ENCODE measurements around the gene SMAP2. TPM values are rescaled to one million over a fixed set of nuclear protein-coding genes. Genes with fewer than 3 reads are reported as not detected.

SMAP2 gene
- polyA plus RNA-seq, 1 donor (not counting 4 experiments of a cell fraction or from before 2014, with no cell fraction given) = 13.2 TPM

DNA sequence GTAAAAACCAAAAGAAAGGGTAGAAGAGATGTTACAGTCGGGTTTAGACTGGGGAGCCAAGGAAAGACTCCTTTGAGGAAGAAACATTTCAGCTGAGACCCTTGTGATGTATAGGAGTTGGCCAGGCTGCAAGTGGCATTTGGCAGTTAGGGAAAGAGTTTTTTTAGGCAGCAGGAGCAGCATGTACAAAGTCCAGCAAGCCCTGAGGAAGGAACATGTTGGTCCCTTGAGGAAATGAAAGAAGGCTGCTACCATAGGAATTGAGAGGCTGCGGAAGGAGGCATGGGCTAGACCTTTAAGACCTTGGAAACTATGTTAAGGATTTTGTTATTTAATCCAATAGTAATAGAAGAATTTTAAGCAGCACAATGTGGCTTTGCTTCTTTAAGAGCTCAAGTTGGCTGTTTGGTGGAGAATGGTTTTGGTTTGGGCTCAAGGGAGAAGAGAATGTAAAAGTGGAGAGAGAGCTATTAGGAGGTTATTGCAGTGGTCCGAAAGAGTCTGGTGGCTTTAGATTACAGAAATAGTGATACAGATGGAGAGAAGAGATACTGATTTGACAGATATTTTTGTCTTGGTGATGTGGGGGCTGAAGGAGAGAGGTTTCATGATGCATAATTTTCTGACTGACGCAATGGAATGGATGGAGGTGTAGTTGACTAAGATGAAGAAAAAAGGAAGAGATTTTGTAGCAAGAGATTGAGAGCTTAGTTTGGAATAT, 26.6 kb downstream of the SMAP2 start:
- no peaks in the 10 kb centered on the region for H3K4me1 ChIP-seq (ENCODE audit: control insufficient read depth, extremely low read depth, insufficient read depth, low read length)
- no peak overlapping the region for H3K9ac ChIP-seq (ENCODE audit: control insufficient read depth, extremely low read depth, insufficient read depth, low read length)
- DNase-seq (ENCODE audit: low read depth, low spot score) = no peak
- dilution Hi-C loops (cut with MboI; ENCODE audit: extremely low pct_ligation_motif_present, low sequenced_read_pairs) = no loop called here
- H3K4me2 ChIP-seq (ENCODE audit: control insufficient read depth, extremely low read depth, insufficient read depth, low read depth, low read length) = no peak overlapping the region
- no peaks in the 10 kb centered on the region for H3K9me1 ChIP-seq (ENCODE audit: control insufficient read depth, extremely low read depth, insufficient read depth, low read length)
- H3K4me3 ChIP-seq (ENCODE audit: control insufficient read depth in 2 of 3, extremely low read depth in 1 of 3, insufficient read depth in 2 of 3, low read depth in 1 of 3, low read length in 3 of 3) = no peak overlapping the region
- H3K9me3 ChIP-seq (ENCODE audit: control insufficient read depth, low read depth, low read length) = no peaks in the 10 kb centered on the region
- no peak for TF ChIP-seq EZH2 (IDR thresholded peaks at IDR 0.05; ENCODE audit: low read length)
- TF ChIP-seq, protein P1, sequence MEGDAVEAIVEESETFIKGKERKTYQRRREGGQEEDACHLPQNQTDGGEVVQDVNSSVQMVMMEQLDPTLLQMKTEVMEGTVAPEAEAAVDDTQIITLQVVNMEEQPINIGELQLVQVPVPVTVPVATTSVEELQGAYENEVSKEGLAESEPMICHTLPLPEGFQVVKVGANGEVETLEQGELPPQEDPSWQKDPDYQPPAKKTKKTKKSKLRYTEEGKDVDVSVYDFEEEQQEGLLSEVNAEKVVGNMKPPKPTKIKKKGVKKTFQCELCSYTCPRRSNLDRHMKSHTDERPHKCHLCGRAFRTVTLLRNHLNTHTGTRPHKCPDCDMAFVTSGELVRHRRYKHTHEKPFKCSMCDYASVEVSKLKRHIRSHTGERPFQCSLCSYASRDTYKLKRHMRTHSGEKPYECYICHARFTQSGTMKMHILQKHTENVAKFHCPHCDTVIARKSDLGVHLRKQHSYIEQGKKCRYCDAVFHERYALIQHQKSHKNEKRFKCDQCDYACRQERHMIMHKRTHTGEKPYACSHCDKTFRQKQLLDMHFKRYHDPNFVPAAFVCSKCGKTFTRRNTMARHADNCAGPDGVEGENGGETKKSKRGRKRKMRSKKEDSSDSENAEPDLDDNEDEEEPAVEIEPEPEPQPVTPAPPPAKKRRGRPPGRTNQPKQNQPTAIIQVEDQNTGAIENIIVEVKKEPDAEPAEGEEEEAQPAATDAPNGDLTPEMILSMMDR (optimal IDR thresholded peaks at IDR 0.05 in 1 of 3, IDR thresholded peaks at IDR 0.05 in 1 of 3, conservative IDR thresholded peaks at IDR 0.05 in 1 of 3; ENCODE audit: extremely low read depth in 1 of 3, insufficient read depth in 2 of 3, low read length in 3 of 3) = no peak
- H2AFZ ChIP-seq (ENCODE audit: control insufficient read depth, low read length) = no peak overlapping the region
- H3K79me2 ChIP-seq (ENCODE audit: control insufficient read depth, insufficient read depth, low read length) = peaks cover 6% of the 10 kb centered on the region
- no peak for FAIRE-seq
- H3K27me3 ChIP-seq (ENCODE audit: control insufficient read depth, extremely low read depth, insufficient read depth, low read length) = no peaks in the 10 kb centered on the region
- H3K27ac ChIP-seq (ENCODE audit: control insufficient read depth, insufficient read depth, low read length) = no peak overlapping the region
- no peaks in the 10 kb centered on the region for H4K20me1 ChIP-seq (ENCODE audit: control insufficient read depth, extremely low read depth, insufficient read depth, low read length)
- H3K36me3 ChIP-seq (ENCODE audit: control insufficient read depth in 2 of 2, extremely low read depth in 1 of 2, insufficient read depth in 2 of 2, low read length in 2 of 2) = no peaks in the 10 kb centered on the region

DNA sequence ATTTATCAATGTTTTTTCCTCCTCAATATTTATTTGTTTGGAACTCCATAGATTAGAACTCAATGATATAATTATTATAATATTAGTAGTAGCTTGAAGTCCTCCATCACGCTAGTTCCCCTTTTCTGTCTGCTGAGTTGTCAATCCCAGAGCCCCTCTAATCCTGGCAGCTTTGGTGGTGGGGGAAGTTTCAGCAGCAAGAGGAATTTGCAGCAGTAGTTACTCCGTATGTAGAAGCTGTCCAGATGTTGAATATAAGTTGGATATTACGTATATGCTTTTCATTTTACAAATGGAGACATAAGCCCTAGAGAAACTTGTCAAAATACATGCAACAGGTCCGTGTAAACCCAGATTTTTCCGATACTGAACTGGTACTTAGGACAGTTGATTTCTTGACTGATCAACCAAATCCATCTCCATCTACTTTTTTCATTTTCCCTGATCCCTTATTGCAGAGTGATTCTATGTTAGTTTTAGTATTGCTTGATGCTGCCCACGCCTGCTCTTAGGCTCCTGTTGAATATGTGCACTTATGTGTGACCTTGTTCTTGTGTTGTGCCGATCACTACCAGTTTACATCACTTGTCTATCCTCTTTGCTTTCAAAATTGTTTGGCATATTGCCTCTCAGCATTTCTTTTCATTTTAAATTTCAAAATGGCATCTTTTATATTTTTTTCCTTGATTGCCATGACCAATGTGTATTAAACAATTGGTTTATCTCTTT, 28.1 kb downstream of the SMAP2 start:
- Histone ChIP-seq H3K9ac (ENCODE audit: control insufficient read depth, extremely low read depth, insufficient read depth, low read length) (no peak overlapping the region), H3K36me3 (ENCODE audit: control insufficient read depth in 2 of 2, extremely low read depth in 1 of 2, insufficient read depth in 2 of 2, low read length in 2 of 2) (no peaks in the 10 kb centered on the region), H3K79me2 (ENCODE audit: control insufficient read depth, insufficient read depth, low read length) (peaks cover 7% of the 10 kb centered on the region), H3K4me3 (ENCODE audit: control insufficient read depth in 2 of 3, extremely low read depth in 1 of 3, insufficient read depth in 2 of 3, low read depth in 1 of 3, low read length in 3 of 3) (no peak overlapping the region), H3K9me3 (ENCODE audit: control insufficient read depth, low read depth, low read length) (no peaks in the 10 kb centered on the region), H3K4me2 (ENCODE audit: control insufficient read depth, extremely low read depth, insufficient read depth, low read depth, low read length) (no peak overlapping the region), H3K4me1 (ENCODE audit: control insufficient read depth, extremely low read depth, insufficient read depth, low read length) (no peaks in the 10 kb centered on the region), H3K27me3 (ENCODE audit: control insufficient read depth, extremely low read depth, insufficient read depth, low read length) (no peaks in the 10 kb centered on the region), H3K27ac (ENCODE audit: control insufficient read depth, insufficient read depth, low read length) (no peak overlapping the region), H3K9me1 (ENCODE audit: control insufficient read depth, extremely low read depth, insufficient read depth, low read length) (no peaks in the 10 kb centered on the region), H4K20me1 (ENCODE audit: control insufficient read depth, extremely low read depth, insufficient read depth, low read length) (no peaks in the 10 kb centered on the region), H2AFZ (ENCODE audit: control insufficient read depth, low read length) (no peak overlapping the region)
- TF ChIP-seq, protein P1 (optimal IDR thresholded peaks at IDR 0.05 in 1 of 3, IDR thresholded peaks at IDR 0.05 in 1 of 3, conservative IDR thresholded peaks at IDR 0.05 in 1 of 3; ENCODE audit: extremely low read depth in 1 of 3, insufficient read depth in 2 of 3, low read length in 3 of 3) = no peak
- TF ChIP-seq EZH2 (IDR thresholded peaks at IDR 0.05; ENCODE audit: low read length) = no peak
- DNase-seq (ENCODE audit: low read depth, low spot score) (no peak), FAIRE-seq (no peak)
- dilution Hi-C loops (cut with MboI; ENCODE audit: extremely low pct_ligation_motif_present, low sequenced_read_pairs) = no loop called here

Measured in keratinocyte (primary cell).